GM19023 (cell line): Measurements from ENCODE around the gene CDK17.
"Not testable (repeated sequence)": the region's sequence is repeated elsewhere in the genome, so short reads cannot be mapped to it uniquely, and the experiment has no call there.

Experiments used
- ATAC-seq: cut with Tn5 transposase; IDR thresholded peaks from one replicate; pipeline ENCODE4 v1.9.1; 2021; ENCODE audit warnings: mild to moderate bottlenecking, moderate library complexity; ENCODE audit not compliant: unreplicated experiment

The CDK17 gene

DNA sequence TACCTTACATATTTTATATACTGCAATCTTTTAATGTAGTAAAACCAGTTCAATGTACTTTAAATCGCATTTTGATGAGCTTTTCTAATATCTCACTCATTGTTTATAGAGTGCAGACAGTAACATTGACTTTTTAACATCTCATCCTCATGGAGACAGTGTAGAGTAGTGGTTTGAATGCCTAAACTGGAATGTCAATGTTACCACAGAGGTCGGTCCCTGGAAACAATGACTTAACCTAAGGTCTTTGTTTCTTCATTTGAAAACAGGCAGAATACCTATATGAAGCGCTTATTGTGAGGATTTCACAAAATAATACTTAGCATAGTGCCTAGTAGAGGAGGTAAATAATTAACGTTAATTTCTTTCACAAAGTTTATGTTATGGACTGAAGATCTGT is 5.0 kb downstream of the CDK17 start:
- no peak for ATAC-seq

GRCh38 chr12:96393229-96393628 is 7.0 kb downstream of the CDK17 start:
- ATAC-seq: not testable (repeated sequence)

DNA sequence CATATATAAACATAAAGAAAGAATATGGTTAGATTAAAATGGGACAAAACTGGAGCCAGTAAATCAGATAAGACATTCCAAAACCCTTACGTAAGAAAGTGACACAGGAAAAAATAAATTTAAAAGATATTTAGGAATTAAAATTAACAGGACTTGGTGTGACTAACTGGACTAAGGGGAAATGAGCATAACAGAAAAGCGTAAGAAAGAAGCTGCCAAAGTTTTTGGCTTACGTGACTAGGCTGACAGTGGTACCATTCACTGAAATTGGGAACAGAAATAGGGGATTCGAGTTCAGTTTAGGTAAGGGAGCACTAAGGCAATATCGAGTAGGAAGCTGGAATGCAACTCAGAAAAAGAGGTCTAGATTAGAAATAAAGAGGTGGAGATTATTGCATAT is 7.8 kb downstream of the CDK17 start:
- no peak for ATAC-seq

DNA sequence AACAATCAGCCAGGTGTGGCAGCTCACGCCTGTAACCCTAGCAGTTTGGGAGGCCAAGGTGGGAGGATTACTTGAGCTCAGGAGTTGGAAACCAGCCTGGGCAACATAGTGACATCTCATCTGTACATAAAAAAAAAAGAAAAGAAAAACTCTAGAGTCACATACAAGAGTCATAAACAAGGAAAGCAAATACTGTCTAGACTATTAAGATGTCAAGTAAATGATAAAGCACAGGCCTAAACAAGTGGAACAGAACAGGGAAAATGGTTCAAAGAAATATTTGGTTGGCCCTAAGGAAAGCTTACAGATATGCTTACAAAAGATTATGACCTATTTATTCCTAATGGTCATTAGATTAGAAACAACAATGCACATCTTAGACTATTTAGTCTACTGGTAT is 12.3 kb downstream of the CDK17 start:
- ATAC-seq: no peak

- no peak for ATAC-seq
Observed at GRCh38 chr12:96386794-96387193, 13.4 kb downstream of the CDK17 start.

DNA sequence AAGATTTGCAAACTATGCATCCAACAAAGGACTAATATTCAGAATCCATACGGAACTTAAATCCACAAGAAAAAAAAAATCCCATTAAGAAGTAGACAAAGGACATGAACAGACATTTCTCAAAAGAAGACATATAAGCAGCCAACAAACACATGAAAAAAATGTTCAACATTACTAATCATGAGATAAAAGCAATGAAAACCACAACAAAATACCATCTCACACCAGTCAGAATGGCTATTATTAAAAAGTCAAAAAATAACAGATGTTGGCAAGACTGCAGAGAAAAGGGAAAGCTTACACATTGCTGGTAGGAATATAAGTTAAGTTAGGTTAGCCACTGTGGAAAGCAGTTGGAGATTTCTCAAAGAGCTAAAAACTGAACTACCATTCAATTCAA is 16.2 kb downstream of the CDK17 start:
- no peak for ATAC-seq

- ATAC-seq: no peak
Observed at GRCh38 chr12:96383371-96383770, 16.9 kb downstream of the CDK17 start.

DNA sequence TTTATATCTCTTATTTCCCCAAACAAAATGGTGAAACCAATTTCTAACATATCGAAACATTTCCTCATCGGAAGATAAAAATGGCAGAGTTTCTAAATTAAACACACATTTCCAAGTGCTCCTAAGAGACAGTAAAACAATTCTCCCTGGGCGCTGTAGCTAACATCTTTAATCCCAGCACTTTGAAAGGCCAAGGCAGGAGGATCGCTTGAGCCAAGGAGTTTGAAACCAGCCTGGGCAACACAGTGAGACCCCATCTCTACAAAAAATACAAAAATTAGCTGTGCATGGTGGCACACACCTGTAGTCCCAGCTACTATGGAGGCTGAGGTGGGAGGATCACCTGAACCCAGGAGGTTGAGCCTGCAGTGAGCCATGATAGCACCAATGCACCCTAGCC is 20.5 kb downstream of the CDK17 start:
- ATAC-seq: not testable (repeated sequence)

- no peak for ATAC-seq
Observed at GRCh38 chr12:96378319-96378718, 21.9 kb downstream of the CDK17 start.

GRCh38 chr12:96376865-96377264 is 23.4 kb downstream of the CDK17 start:
- ATAC-seq: no peak

GRCh38 chr12:96375841-96376604 is 24.2 kb downstream of the CDK17 start:
- no peak for ATAC-seq

GRCh38 chr12:96375170-96375569 is 25.1 kb downstream of the CDK17 start:
- no peak for ATAC-seq

DNA sequence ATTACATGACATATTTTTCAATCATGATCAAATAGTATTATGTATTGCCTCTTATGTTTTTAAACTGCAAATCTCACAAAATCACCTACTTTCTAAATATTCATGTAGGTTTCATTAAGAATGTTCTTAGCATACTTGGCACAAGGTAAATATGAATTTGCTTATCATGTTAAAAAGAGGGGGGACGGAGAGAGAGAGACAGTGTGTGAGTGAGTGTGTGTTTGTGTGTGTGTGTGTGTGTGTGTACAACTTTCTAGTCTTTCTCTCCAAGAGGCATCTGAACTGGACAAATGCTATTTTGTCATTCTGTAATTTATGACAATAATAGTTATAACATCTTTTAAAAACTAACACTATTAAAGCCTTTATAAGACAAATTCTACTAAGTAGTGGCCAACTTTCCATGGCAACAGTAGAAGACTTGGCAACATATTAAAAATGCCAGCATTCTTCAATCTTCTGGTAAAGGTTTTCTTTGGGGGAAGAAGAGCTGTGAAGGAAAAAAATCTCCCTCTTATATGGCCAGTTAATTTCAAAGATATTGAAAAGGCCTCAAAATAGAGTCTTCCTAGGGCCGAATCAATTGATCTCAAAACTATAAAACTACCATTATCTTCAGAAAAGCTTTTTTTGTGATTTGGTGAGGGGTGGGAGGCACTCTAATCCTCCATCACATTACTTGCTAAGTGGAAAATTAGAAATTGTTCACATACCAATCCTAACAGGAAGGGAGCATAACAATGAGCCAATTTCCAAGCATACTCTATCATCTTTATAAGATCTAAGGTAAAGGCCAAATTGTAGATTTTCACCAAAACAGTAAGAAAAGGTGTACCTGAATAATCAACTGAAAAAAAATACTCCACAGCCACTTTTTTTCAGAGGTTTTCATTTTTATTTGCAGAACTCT is 28.2 kb downstream of the CDK17 start:
- no peak for ATAC-seq

DNA sequence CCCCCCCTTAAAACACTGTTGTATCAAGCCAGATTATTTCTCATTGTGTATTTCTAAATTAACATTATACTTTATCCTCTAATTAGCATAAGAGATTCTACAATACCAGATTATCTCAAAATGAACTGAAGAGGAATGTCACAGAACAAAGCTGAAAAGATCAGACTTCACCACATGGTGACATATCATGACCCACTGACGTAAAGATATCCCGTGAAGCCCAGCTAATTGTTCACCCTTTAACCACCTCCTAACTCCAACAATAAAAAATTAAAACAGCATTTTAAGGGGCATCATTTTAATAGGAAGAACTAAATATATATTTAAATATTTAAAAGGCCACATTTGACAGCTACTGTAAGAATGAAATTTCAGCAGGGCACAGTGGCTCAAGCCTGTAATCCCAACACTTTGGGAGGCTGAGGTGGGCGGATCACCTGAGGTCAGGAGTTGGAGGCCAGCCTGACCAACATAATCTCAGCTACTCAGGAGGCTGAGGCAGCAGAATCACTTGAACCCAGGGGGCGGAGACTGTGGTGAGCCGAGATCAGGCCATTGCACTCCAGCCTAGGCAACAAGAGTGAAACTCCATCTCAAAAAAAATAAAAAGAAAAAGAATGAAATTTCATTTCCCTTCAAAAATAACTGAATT is 29.0 kb downstream of the CDK17 start:
- ATAC-seq: no peak

DNA sequence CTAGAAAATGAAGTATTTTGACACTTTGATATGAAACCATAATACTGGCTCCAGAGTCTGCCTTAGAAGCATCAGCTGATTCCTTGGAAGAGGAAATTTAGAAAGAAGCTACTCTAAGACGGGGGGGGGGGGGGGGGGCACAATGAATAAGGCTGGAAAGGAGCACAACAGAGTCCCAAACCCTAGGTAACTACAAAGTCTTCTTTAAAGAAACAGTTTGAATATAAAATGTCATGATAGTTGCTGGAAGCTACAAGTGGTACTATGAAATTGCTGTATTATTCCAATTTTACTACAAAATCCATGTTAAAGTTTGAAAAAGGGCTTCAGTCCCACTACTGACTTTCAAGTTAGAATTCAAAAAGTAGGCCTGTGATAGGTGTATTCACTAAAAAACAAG is 31.6 kb downstream of the CDK17 start:
- ATAC-seq: no peak

GRCh38 chr12:96368233-96368632 is 32.0 kb downstream of the CDK17 start:
- ATAC-seq: no peak

DNA sequence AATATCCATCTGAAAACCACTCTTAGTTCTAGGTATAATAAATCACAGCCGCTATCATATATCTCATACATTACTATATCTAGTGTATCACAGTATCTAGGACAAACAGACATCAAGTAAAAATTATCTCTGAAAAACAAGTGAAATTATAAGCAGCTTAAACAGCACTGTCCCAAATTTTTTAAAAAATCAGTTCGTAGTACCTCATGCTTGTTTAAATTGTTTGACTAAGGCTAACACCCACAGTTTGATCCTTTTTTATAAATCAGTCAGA is 33.9 kb downstream of the CDK17 start:
- ATAC-seq: no peak

GRCh38 chr12:96365604-96366380 is 34.4 kb downstream of the CDK17 start:
- ATAC-seq: no peak

GRCh38 chr12:96364092-96364700 is 36.0 kb downstream of the CDK17 start:
- no peak for ATAC-seq

- no peak for ATAC-seq
Observed at GRCh38 chr12:96361074-96361473, 39.2 kb downstream of the CDK17 start.

GRCh38 chr12:96360550-96360949 is 39.7 kb downstream of the CDK17 start:
- ATAC-seq: no peak
